KBM-7 (cell line): Measurements from ENCODE around the gene DTNBP1.
A peak's percentile ranks its signal among the peaks of the same experiment; 100 is the strongest.
"Not testable (repeated sequence)": the region's sequence is repeated elsewhere in the genome, so short reads cannot be mapped to it uniquely, and the experiment has no call there.

Source experiments
- DNase-seq: peaks from one replicate; pipeline ENCODE4 v3.0.0-alpha.2; 2015
- in situ Hi-C: fragments of 300-500 bp; cut with MboI; formaldehyde crosslinking; loops from 2 replicates; pipeline ENCODE4 v1.14.3; 2020; ENCODE audit warnings: low sequenced_read_pairs, low pct_unique_long_range_greater_than_20kb, mixed read lengths

The DTNBP1 gene

DNA sequence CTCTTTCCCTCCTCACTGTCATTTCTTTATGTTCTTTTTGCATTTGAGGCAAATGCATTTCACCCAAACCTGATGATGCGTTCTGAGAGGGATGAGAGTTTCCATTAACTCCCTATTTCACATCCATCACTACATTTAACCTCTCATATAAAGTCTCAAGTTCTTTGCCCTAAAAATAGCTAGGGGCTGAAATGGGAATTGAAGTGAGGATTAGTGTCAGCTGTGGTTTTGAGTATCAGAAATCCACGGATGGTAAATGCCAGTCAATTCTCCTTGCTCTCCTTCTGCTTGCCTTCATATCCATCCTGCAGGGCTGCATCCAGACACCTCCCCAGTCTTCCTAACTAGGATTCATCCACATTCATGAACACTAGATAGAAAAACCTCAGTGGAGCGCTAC lies 10.0 kb upstream of the DTNBP1 start:
- DNase-seq = no peak
- in situ Hi-C loops = no loop called here

DNA sequence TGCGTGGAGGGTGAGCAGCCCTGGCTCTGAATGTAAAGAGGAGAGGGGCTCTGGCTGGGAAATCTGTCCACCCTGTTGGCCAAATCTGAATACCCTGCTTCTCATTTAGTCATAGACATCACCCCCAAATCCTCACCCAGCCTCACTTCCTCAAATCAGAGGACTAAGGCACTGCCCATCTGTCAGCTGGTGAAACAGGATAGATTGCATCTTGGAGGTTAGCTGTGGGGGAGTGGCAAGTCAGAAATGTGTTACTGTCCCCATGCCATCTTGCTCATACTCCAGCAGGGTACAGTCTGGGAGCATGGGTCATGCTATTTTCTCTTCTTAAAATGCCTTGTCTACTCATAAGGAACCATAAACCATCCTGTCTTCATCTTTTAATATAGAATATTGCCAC lies 9.5 kb upstream of the DTNBP1 start:
- peak; percentile 64 for DNase-seq
- in situ Hi-C loops = no loop called here

DNA sequence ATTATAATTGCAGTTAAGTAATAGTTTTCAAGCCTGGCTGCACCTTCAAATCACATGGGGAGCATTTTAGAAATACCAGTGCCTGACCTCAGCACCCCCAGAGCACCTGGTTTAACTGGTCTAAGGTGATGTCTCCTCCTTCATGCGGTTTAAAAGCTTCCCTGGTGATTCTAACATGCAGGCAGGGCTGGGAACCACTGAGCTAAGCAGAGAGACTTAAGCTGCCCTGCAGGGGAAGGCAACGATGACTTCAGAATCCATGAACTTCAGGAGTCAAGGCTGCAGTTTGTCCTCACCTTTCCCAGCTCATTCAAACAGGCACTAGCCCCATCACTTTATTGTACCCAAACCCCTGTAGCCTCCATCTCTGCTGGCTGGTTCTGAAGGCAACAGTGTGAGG lies 6.1 kb upstream of the DTNBP1 start:
- in situ Hi-C loops = no loop called here
- no peak for DNase-seq

DNA sequence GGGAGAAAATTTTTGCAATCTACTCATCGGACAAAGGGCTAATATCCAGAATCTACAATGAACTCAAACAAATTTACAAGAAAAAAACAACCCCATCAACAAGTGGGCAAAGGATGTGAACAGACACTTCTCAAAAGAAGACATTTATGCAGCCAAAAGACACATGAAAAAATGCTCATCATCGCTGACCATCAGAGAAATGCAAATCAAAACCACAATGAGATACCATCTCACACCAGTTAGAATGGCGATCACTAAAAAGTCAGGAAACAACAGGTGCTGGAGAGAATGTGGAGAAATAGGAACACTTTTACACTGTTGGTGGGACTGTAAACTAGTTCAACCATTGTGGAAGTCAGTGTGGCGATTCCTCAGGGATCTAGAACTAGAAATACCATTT lies 4.1 kb upstream of the DTNBP1 start:
- DNase-seq, in situ Hi-C loops: not testable (repeated sequence)

DNA sequence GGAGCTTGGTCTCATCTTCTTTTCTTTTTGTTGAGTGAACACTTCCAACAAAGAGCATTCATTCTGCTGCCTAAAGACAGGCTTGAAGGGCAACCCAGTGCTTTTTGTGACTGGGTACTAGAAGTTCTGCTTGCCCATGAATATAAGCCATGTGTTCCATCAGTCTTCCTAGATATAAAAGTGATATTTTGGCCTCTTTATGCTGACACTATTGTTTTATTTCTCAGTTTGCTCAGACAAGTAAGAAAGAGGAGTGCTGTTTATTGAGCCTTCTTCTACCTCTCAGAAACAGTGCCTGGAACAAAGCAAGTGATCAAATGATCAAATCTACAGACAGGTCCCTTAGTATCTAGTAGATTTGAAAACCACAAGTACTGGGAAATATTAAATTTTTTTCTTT lies 2.4 kb upstream of the DTNBP1 start:
- DNase-seq = no peak
- in situ Hi-C loops = no loop called here

DNA sequence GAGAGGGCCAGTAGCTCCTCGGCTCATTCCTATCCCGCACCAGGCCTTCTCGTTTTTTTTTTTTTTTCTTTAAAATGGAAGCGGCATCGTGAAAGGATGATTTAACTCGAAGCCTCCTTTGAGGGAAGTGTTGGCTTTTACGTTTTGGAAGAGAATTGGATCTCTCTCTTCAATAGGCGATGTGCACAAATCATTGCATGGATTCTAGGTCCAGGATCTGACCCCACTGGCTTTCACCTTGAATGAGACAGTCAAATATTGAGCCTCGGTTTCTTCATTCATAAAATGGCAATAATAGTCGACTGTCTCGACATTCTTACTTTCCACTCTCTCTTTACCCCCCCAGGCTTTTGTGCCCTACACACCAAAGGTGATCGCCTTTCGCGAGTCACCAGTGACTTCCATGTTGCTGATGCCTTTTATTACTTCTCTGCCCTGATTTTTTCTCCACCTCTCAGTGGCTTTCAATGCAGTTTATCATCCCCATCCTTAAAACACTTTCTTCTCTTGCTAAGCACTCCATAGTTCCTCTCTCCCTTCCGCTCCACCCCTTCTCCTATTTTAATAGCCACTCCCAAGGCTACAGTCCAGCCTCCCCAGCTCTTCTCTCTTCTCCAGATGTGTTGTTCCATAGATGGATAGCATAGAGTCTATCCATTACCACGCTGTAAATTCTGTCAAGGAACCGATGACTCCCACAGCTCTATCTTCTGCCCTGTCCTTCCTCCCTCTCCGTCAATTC lies 473 bp upstream of the DTNBP1 start:
- DNase-seq = no peak
- in situ Hi-C loops = no loop called here

DNA sequence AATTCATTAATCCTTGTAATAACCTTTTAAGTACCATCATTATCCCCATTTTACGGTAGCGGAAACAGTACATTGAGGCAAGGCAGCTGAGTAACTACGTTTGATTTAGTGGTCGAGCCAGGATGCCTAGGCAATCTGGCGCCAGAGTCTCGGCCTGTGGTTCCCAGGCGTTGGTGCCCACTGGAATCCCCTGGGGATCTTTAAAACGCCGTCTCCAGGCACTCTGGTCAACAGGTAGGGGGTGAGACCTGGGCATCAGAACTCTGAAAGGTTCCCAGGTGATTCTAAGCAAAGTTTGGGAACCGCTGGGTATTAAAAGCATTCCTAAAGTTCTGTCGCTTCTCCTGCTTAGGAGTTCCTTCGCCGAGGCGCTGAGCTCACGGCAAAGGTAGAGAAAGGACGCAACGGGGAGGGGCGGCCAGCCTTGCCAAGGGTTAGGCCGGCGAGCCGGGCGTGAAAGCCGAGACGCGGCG lies 939 bp downstream of the DTNBP1 start:
- no peak for DNase-seq
- in situ Hi-C loops = no loop called here

DNA sequence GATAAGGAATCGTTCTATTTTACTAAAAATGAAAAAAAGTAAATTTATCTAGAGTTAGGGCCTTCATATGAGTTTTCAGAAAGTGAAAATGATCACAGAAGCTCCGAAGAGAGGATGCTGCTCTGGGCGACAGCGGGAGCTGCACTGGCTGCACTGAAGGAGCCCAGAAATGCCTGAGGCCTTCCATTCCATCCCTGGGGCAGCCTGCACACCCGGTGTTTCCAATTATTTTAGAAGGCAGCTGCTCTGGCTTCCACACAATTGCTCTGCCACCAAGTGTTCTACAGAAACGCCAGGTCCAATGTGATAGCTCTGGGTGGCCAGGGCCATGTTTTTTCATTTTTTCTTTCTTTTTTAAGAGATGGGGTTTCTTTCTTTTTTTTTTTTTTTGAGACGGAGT lies 3.6 kb downstream of the DTNBP1 start:
- no peak for DNase-seq
- in situ Hi-C loops = no loop called here

DNA sequence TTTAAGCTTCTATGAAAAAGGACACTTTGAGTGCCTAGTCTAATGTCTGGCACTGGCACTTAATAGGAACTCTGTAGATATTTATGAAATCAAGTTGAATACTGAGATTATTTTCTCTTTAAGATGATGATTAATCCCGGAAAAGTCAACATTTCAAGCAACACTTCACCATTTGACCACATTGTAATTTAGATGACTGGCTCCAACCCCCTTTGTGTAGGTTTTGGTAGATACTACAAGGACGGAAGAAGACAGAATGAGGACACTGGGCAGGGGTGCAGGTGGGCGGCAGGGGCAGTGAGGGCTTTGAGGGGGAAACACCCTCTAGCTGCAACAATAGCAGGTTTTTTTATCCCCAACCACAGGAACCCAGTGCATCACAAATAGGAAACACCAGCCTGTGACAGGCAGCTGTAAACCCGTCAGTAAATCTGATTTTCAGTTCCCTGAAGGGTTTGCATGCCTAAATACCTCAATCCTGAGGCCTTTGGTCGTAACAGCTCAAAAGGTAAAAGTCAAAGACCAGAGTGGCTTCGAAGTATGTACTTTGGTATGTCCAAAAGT lies 4.6 kb downstream of the DTNBP1 start:
- in situ Hi-C loops = no loop called here
- DNase-seq = no peak

DNA sequence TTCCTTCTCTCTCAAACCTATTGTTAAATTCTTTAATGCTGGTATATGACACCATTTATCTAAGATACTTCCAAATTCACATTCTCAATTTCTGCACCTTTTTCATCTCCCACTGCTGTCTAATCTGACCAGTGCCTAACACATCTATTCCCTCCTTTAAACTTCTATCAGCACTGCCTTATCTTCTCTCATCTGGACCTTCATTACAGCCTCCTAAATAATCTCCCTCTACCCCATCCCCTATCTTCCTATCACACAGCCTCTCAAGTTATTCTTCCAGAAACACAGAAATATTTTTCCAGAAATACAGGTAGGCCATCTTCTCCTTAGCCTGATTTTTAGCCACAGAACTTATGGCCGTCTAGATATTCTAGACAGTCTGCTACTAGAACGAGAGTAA lies 5.5 kb downstream of the DTNBP1 start:
- in situ Hi-C loops = no loop called here
- no peak for DNase-seq

DNA sequence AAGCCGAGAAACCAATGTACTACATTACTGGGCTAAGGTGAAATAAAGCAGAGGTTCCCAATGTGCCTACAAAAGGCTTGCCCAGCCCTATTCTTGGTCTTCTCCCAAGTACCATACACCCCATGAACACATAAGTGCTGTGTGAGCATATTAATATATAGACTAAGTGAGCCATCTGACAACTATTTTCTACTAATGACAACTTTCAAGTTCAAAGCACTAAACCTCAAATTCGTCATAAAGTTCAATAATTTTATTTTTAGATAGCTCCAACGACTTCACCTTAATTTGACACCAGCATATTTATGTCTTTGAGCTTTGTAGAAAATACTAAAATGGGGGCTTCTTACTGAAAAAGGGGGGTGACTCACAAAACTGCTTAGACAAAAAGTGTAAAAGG lies 6.7 kb downstream of the DTNBP1 start:
- no peak for DNase-seq
- in situ Hi-C loops = no loop called here

DNA sequence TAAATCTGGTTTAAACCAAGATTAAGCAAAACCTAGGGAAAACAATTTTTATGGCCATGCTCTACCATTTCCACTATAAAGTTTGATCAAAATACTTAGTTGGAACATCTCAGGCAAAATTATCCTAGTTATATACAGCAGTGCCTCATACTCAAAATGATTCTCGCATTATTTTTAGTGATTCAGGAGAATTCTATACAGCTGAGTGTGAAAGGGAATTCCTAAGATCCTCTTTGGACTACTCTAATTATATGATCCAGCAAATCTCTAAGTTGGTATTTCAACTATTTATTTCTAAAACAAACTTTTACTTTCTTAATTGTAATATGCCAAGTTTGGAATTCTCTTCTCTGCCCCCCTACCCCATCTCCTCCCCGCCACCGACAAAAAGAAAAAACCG lies 8.6 kb downstream of the DTNBP1 start:
- in situ Hi-C loops = no loop called here
- no peak for DNase-seq

DNA sequence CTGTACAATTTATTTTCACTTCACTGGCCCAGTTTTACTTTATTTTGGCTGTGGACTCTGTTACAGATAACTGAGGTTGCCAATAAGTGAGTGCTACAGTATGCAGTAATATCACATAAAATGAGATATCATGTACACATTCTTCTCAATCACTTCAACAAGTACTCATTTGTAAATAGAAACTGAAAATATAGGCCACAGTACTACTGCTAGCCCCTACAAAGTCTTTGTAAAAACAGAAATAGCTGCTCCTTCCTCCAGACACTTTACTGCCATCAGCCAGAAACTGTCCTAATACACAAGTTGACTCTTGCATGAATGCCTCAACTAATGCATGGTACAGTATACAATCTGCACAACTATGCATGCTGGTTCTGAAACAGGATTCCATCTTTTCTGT lies 9.2 kb downstream of the DTNBP1 start:
- no peak for DNase-seq
- in situ Hi-C loops = no loop called here

DNA sequence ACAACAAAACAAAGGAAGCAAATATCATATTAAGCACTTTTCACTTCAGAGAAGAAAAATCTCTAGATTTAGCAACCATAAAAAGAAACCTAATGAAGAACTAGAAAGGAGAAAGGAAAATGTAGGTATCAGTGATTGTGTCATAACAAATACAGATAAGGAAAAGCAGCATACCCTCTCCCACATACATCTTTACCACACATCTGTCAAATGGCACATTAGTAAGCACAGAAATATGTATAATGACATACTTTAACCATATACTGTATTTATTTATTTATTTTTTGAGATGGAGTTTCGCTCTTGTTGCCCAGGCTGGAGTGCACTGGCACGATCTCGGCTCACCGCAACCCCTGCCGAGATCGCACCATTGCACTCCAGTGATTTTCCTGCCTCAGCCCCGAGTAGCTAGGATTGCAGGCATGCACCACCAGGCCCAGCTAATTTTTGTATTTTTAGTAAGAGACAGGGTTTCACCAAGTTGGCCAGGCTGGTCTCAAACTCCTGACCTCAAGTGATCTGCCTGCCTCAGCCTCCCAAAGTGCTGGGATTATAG lies 12.7 kb downstream of the DTNBP1 start:
- DNase-seq, in situ Hi-C loops: not testable (repeated sequence)

DNA sequence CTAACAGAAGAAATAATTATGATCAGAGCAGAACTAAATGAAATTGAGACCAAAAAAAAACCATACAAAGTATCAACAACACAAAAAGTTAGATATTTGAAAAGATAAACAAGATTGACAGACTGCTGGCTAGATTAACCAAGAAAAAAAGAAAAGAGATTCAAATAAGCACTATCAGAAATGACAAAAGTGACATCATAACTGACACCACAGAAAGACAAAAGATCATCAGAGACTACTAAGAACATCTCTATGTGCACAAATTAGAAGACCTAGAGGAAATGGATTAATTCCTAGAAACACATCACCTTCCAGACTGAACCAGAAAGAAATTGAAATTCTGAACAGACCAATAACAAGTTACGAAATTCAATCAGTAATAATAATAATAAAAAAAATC lies 17.9 kb downstream of the DTNBP1 start:
- in situ Hi-C loops = no loop called here
- no peak for DNase-seq

DNA sequence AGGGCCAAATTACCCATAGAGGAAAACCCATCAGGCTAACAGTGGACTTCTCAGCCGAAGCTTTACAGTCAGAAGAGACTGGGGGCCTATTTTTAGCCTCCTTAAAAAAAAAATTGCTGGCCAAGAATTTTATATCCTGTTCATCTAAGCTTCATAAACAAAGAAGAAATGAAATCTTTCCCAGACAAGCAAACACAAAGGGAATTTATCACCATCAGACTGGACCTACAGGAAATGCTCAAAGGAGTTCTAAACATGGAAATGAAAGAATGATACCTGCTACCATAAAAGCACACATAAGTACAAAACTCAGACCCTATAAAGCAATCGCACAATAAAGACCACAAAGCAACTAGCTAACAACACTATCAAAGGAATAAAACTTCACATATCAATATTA lies 19.3 kb downstream of the DTNBP1 start:
- DNase-seq = no peak
- in situ Hi-C loops = no loop called here

DNA sequence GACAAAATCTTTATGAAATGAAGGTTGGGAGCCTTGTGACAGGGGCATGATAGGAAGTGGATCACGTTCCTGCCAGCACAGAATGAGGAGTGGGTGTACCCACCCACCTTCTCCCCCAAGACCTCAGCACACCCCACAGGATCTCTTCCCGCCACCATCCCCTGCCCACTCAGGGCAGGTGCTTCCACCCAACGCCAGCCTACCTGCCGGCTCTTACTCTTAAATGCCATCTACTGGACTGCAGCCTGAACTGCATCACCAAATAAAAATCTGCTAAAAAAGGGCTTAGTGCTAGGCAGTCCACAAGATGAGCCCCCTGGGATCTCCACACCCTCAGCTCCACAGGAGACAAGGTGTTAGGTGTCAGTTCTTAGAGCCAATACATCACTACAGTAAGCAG lies 20.6 kb downstream of the DTNBP1 start:
- DNase-seq = peak; percentile 25
- in situ Hi-C loops = no loop called here

DNA sequence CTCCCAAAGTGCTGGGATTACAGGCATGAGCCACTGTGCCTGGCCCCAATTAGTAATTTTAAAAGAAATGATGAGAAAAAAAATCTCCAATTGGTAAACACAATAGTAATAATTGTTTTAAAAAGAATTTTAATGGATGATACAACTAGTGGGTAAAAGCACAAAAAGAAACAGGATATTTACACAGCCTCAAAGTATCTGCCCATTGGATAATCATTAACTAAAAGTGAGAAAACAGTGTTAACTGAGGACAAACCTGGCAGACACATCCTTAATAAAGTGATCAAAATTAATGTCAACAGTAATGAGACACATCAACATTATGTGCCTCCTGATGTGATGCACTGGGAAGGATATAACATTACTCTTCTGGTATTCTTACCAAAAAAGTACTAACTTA lies 24.5 kb downstream of the DTNBP1 start:
- in situ Hi-C loops = no loop called here
- no peak for DNase-seq

DNA sequence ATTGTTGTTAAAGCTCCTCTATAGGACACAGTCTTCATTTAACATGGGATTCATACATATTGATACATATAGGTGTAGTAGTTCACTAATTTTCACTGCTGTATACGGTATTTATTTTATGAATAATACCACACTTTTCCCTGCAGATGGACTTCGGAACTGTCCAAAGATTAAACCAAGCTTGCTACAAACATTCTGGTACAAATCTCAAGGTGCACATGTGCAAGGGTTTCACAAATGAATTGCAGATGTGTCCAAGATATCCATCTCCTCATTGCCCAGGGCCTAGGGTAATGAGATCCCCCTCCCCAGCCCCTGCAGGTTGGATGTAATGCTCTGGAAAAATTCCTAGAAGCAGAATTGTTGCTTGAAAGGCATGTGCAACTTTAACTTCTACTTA lies 31.4 kb downstream of the DTNBP1 start:
- no peak for DNase-seq
- in situ Hi-C loops = no loop called here

DNA sequence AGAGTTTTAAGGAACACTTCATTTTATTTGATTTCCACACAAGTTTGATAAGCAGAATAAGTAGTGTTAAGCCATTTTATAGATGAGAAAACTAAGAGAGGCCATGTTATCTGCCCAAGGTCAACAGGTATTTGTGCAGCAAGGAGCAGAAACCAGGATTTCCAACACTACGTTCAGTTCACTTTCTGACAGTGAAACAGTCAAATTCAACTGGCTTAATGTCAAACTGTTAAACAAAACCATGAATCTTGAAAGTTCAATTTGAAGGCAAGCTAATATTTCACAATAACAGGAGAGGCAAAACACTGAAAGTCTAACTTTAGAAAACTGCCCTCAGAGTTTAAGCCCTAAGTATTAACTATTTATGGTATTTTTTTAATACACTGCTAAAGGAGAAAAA lies 32.6 kb downstream of the DTNBP1 start:
- in situ Hi-C loops = no loop called here
- no peak for DNase-seq

DNA sequence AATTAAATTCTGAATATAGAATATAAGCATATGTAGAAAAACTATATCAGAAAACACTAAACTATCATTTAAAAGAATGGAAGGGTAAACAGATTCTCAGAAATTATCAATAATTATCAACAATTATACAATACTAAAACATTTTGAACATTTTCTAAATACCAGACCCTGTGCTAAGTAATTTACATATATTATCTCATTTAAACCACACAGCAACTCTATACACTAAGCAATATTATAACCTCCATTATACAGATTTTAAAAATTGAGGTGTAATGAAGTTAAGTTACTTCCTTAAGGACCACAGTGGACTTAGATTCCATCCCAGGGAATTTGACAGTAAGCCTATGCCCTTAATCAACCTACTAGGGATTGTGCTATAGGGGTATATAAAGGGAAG lies 33.3 kb downstream of the DTNBP1 start:
- no peak for DNase-seq
- in situ Hi-C loops = no loop called here
